Pulmonary artery endothelial cell (primary cell): ENCODE data around the gene CWC15. TPM values are rescaled to one million over a fixed set of nuclear protein-coding genes. Genes with fewer than 3 reads are reported as not detected.
A peak's percentile ranks its signal among the peaks of the same experiment; 100 is the strongest.
"Not testable (repeated sequence)": the region's sequence is repeated elsewhere in the genome, so short reads cannot be mapped to it uniquely, and the experiment has no call there.

Experiments used
- DNase-seq: peaks from one replicate; pipeline ENCODE4 v3.0.0-alpha.2; 2011; ENCODE audit warnings: low read depth, low spot score
- total RNA-seq: library from RNA; depleted of rRNA; stranded (reverse); fragments of >200 nt; gene quantifications from 2 replicates; pipeline ENCODE4 v1.2.3, GENCODE V29; 2014

The CWC15 gene
- total RNA-seq, 1 donor from 2014 or later = 36.7 TPM

- DNase-seq = no peak
Observed at GRCh38 chr11:94954753-94955152, 18.6 kb downstream of the CWC15 start.

GRCh38 chr11:94948070-94948617, 25.2 kb downstream of the CWC15 start:
- DNase-seq = no peak

- no peak for DNase-seq
Observed at GRCh38 chr11:94946812-94947211, 26.5 kb downstream of the CWC15 start.

- no peak for DNase-seq
Observed at GRCh38 chr11:94941131-94941530, 32.2 kb downstream of the CWC15 start.

GRCh38 chr11:94939346-94939745, 34.0 kb downstream of the CWC15 start:
- no peak for DNase-seq

GRCh38 chr11:94938095-94939055, 35.0 kb downstream of the CWC15 start:
- DNase-seq = peak; percentile 82

- no peak for DNase-seq
Observed at GRCh38 chr11:94934846-94935245, 38.5 kb downstream of the CWC15 start.

- DNase-seq = no peak
Observed at GRCh38 chr11:94934362-94934761, 39.0 kb downstream of the CWC15 start.

- peak; percentile 64 for DNase-seq
Observed at GRCh38 chr11:94933223-94934130, 39.9 kb downstream of the CWC15 start.

GRCh38 chr11:94932503-94932902, 40.9 kb downstream of the CWC15 start:
- no peak for DNase-seq

GRCh38 chr11:94932072-94932471, 41.3 kb downstream of the CWC15 start:
- DNase-seq = not testable (repeated sequence)

- DNase-seq = no peak
Observed at GRCh38 chr11:94928117-94928990, 45.0 kb downstream of the CWC15 start.

GRCh38 chr11:94926698-94927237, 46.6 kb downstream of the CWC15 start:
- peak; percentile 93 for DNase-seq

- DNase-seq = no peak
Observed at GRCh38 chr11:94926271-94926625, 47.1 kb downstream of the CWC15 start.

- DNase-seq = no peak
Observed at GRCh38 chr11:94925422-94926270, 47.7 kb downstream of the CWC15 start.

GRCh38 chr11:94924612-94925011, 48.7 kb downstream of the CWC15 start:
- no peak for DNase-seq

- no peak for DNase-seq
Observed at GRCh38 chr11:94924171-94924572, 49.2 kb downstream of the CWC15 start.

GRCh38 chr11:94923004-94923334, 50.4 kb downstream of the CWC15 start:
- DNase-seq = no peak

GRCh38 chr11:94922321-94923003, 50.9 kb downstream of the CWC15 start:
- no peak for DNase-seq
